ENCODE results near the gene HLA-G. TPM values are rescaled to one million over a fixed set of nuclear protein-coding genes. Genes with fewer than 3 reads are reported as not detected.

HLA-G gene
- polyA plus RNA-seq, 1 experiment, result not detected

DNA sequence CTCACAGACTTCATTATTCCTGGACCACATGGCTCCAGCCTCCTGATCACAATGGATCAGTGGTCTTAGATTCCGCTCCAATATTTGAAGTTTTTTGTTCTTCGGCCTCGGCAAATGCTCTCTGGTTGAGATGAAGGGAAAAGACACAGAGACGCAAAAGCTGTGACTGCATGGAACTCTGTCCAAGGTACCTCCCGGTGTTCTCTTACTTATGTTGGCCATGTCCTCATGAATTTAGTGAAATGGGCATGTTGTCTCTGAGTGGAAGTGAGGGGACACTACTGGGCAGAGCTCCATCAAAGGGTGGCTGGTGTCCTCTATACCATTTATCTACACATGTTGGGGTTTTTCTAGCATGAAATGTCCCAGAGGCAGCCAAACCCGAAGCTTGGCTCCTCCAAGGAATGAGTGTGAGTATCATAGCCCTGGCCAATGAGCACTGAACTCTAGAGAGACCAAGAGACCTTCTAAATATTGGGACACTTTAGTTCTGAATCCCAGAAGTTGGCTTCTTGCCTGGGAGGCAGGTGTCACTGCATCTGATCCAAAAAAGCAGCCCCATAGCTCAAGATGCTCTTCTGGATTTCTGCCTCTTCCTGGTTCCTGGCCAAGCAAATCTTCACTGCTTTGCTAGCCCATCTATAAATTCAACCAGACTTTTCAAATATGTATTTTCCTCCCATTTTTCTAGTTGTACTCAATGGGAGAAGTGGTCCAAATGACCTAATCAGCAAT is 34.1 kb downstream of the HLA-G start:
- ChIA-PET POLR2A (no interaction called here), CTCF (interaction anchor here (0.8 to 1.4 kb wide), 4 partner anchors 12 to 269 kb away, joined by 3 to 7 read pairs (median 4); no protein-coding TSS in a partner anchor)
- Histone ChIP-seq H3K27me3 (ENCODE audit: control insufficient read depth, insufficient read depth, low read length) (peaks cover 6% of the 10 kb centered on the region), H3K9me3 (ENCODE audit: control insufficient read depth, insufficient read depth, low read length) (no peaks in the 10 kb centered on the region; the same call in 1 of the 2 replicates), H3K4me3 (ENCODE audit: low read depth, low read length) (no peak overlapping the region), H3K27ac (ENCODE audit: low read depth, low read length) (no peak overlapping the region)
- DNase-seq (ENCODE audit: low read depth, low spot score), result no peak
- TF ChIP-seq CTCF (IDR thresholded peaks at IDR 0.05; ENCODE audit: low read depth, low read length), result no peak

- CTCF ChIA-PET, result no interaction called here
- Histone ChIP-seq H3K4me3 (ENCODE audit: low read depth, low read length) (no peak overlapping the region), H3K27ac (ENCODE audit: low read depth, low read length) (no peak overlapping the region), H3K27me3 (ENCODE audit: control insufficient read depth, insufficient read depth, low read length) (peaks cover 6% of the 10 kb centered on the region), H3K9me3 (ENCODE audit: control insufficient read depth, insufficient read depth, low read length) (no peaks in the 10 kb centered on the region; the same call in 1 of the 2 replicates)
- DNase-seq (ENCODE audit: low read depth, low spot score), result no peak
- no peak for TF ChIP-seq CTCF (IDR thresholded peaks at IDR 0.05; ENCODE audit: low read depth, low read length)
- POLR2A ChIA-PET, result no interaction called here
Measured at GRCh38 chr6:29864037-29864810, 36.6 kb downstream of the HLA-G start.

DNA sequence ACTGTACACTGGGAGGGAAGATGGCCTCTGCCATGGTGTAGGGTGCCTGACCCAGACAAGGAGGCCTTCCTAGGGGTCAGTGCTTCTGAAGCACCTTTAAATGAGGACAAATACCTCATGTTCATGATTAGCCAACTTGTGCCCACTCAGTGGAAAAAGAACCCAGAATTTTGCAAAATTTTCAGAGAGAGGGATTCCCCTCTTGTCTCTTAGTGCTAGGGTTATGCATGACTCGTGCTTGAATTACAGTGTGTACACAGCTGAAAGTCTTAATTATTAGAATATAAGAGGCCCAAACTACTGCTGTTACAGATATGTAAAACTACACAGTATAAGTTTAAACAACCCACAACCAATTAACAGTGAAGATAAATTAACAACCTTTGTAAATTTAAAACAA is 38.0 kb downstream of the HLA-G start:
- Histone ChIP-seq H3K27ac (ENCODE audit: low read depth, low read length) (no peak overlapping the region), H3K4me3 (ENCODE audit: low read depth, low read length) (no peak overlapping the region), H3K9me3 (ENCODE audit: control insufficient read depth, insufficient read depth, low read length) (no peaks in the 10 kb centered on the region; the same call in 1 of the 2 replicates), H3K27me3 (ENCODE audit: control insufficient read depth, insufficient read depth, low read length) (peaks cover 4% of the 10 kb centered on the region)
- CTCF ChIA-PET, result no interaction called here
- POLR2A ChIA-PET, result no interaction called here
- no peak for DNase-seq (ENCODE audit: low read depth, low spot score)
- TF ChIP-seq CTCF (IDR thresholded peaks at IDR 0.05; ENCODE audit: low read depth, low read length), result no peak

DNA sequence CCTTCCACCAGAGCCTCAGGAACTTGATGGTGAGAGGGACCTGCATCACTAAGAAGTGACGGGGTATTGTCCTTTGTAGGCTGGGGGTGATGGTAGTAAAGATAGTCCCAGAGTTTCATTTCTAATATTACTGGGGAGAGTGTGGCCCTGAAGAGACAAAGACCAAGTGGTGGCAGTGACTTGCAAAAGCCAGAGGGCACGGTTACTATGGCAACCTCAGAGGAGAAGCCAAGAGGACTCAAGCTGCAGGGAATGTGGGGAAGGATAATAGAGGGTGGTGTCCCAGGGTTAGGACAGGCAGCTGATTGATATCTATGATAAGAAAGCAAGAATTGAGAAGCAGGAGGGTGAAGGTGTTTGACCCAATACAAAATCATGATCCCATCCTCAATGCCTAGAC is 42.5 kb downstream of the HLA-G start:
- peaks cover 4% of the 10 kb centered on the region for H3K27me3 ChIP-seq (ENCODE audit: control insufficient read depth, insufficient read depth, low read length)
- DNase-seq (ENCODE audit: low read depth, low spot score), result no peak
- no peaks in the 10 kb centered on the region for H3K9me3 ChIP-seq (ENCODE audit: control insufficient read depth, insufficient read depth, low read length)
- CTCF ChIA-PET, result no interaction called here
- no peak overlapping the region for H3K27ac ChIP-seq (ENCODE audit: low read depth, low read length)
- no peak for TF ChIP-seq CTCF (IDR thresholded peaks at IDR 0.05; ENCODE audit: low read depth, low read length)
- no peak overlapping the region for H3K4me3 ChIP-seq (ENCODE audit: low read depth, low read length)
- POLR2A ChIA-PET, result no interaction called here

GRCh38 chr6:29872791-29873190 is 45.2 kb downstream of the HLA-G start:
- H3K9me3 ChIP-seq (ENCODE audit: control insufficient read depth, insufficient read depth, low read length), result no peaks in the 10 kb centered on the region
- POLR2A ChIA-PET, result no interaction called here
- no peaks in the 10 kb centered on the region for H3K27me3 ChIP-seq (ENCODE audit: control insufficient read depth, insufficient read depth, low read length)
- H3K4me3 ChIP-seq (ENCODE audit: low read depth, low read length), result no peak overlapping the region
- no peak for TF ChIP-seq CTCF (IDR thresholded peaks at IDR 0.05; ENCODE audit: low read depth, low read length)
- no peak overlapping the region for H3K27ac ChIP-seq (ENCODE audit: low read depth, low read length)
- no peak for DNase-seq (ENCODE audit: low read depth, low spot score)
- CTCF ChIA-PET, result no interaction called here
